ENCODE data around the gene SAA1. TPM values are rescaled to one million over a fixed set of nuclear protein-coding genes. Genes with fewer than 3 reads are reported as not detected.
"Not testable (repeated sequence)": the region's sequence is repeated elsewhere in the genome, so short reads cannot be mapped to it uniquely, and the experiment has no call there.

The SAA1 gene
- polyA plus RNA-seq, 3 donors, result not detected

GRCh38 chr11:18245396-18245795 lies 20.7 kb upstream of the SAA1 start:
- Mint-ChIP-seq H3K27me3 (ENCODE audit: low read depth in 3 of 3) (peaks cover 4 to 6% (median 6%) of the 10 kb centered on the region in 3 donors), H3K36me3 (no peaks in the 10 kb centered on the region), H3K27ac (no peak overlapping the region), H3K4me3 (no peak overlapping the region), H3K4me1 (peaks cover 11% of the 10 kb centered on the region), H3K9me3 (peaks cover 0 to 2% (median 0%) of the 10 kb centered on the region in 7 donors)
- Histone ChIP-seq H3K4me1 (ENCODE audit: control insufficient read depth in 1 of 2, insufficient read depth in 2 of 2, low read length in 2 of 2) (no peaks in the 10 kb centered on the region), H3K9me3 (replicated peaks in 1 of 2; ENCODE audit: control insufficient read depth in 1 of 2, insufficient read depth in 1 of 2, low read length in 2 of 2) (no peaks in the 10 kb centered on the region), H4K20me1 (ENCODE audit: insufficient read depth, low read length) (no peaks in the 10 kb centered on the region), H3K36me3 (replicated peaks in 1 of 2; ENCODE audit: control insufficient read depth in 1 of 2, insufficient read depth in 2 of 2, low read length in 2 of 2) (no peaks in the 10 kb centered on the region), H3K4me2 (replicated peaks; ENCODE audit: extremely low read depth, low read length, poor library complexity, severe bottlenecking) (no peak overlapping the region), H3K4me3 (replicated peaks in 1 of 3; ENCODE audit: low read depth in 2 of 3, low read length in 3 of 3) (no peak overlapping the region), H2AFZ (ENCODE audit: insufficient read depth, low read depth, low read length, poor library complexity, severe bottlenecking) (peak overlapping the region; percentile 16), H3K9ac (ENCODE audit: insufficient read depth, low read length, poor library complexity, severe bottlenecking) (no peak overlapping the region), H3K27me3 (ENCODE audit: control insufficient read depth in 2 of 2, insufficient read depth in 2 of 2, low read length in 2 of 2) (peaks cover 2 to 4% of the 10 kb centered on the region in 2 donors), H3K27ac (ENCODE audit: low read depth in 1 of 2, low read length in 2 of 2) (no peak overlapping the region), H3K79me2 (ENCODE audit: insufficient read depth, low read length) (no peaks in the 10 kb centered on the region)
- TF ChIP-seq, protein P1, sequence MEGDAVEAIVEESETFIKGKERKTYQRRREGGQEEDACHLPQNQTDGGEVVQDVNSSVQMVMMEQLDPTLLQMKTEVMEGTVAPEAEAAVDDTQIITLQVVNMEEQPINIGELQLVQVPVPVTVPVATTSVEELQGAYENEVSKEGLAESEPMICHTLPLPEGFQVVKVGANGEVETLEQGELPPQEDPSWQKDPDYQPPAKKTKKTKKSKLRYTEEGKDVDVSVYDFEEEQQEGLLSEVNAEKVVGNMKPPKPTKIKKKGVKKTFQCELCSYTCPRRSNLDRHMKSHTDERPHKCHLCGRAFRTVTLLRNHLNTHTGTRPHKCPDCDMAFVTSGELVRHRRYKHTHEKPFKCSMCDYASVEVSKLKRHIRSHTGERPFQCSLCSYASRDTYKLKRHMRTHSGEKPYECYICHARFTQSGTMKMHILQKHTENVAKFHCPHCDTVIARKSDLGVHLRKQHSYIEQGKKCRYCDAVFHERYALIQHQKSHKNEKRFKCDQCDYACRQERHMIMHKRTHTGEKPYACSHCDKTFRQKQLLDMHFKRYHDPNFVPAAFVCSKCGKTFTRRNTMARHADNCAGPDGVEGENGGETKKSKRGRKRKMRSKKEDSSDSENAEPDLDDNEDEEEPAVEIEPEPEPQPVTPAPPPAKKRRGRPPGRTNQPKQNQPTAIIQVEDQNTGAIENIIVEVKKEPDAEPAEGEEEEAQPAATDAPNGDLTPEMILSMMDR (IDR thresholded peaks at IDR 0.05), result no peak
- DNase-seq, result no peak
- 96% methylated on average over 5 of the region's 6 CpGs for WGBS (ENCODE audit: insufficient coverage)
- intact Hi-C loops (cut with micrococcal nuclease), result loop anchor here (10.0 kb wide), 3 partner anchors 79 to 149 kb away; partner anchors contain the start of genes GTF2H1 (in 1 of the 2), HPS5 (in 1 of the 2) and LDHA (in 1 of the 2)

- H3K9me3 Mint-ChIP-seq; H3K4me1 ChIP-seq (ENCODE audit: control insufficient read depth in 1 of 2, insufficient read depth in 2 of 2, low read length in 2 of 2); H3K27me3 ChIP-seq (ENCODE audit: control insufficient read depth in 2 of 2, insufficient read depth in 2 of 2, low read length in 2 of 2); H3K36me3 ChIP-seq (replicated peaks in 1 of 2; ENCODE audit: control insufficient read depth in 1 of 2, insufficient read depth in 2 of 2, low read length in 2 of 2); H3K79me2 ChIP-seq (ENCODE audit: insufficient read depth, low read length); H3K36me3 Mint-ChIP-seq; H3K27me3 Mint-ChIP-seq (ENCODE audit: low read depth in 3 of 3); H3K9me3 ChIP-seq (replicated peaks in 1 of 2; ENCODE audit: control insufficient read depth in 1 of 2, insufficient read depth in 1 of 2, low read length in 2 of 2); H4K20me1 ChIP-seq (ENCODE audit: insufficient read depth, low read length): not testable (repeated sequence)
- Mint-ChIP-seq H3K4me3 (peak overlapping the region; percentile 64 to 83), H3K27ac (peak overlapping the region in 6 of 7 donors; percentile 75 to 90 (median 80)), H3K4me1 (peaks cover 11% of the 10 kb centered on the region)
- Histone ChIP-seq H2AFZ (ENCODE audit: insufficient read depth, low read depth, low read length, poor library complexity, severe bottlenecking) (peak overlapping the region; percentile 72), H3K4me2 (replicated peaks; ENCODE audit: extremely low read depth, low read length, poor library complexity, severe bottlenecking) (peak overlapping the region; percentile 46), H3K9ac (ENCODE audit: insufficient read depth, low read length, poor library complexity, severe bottlenecking) (peak overlapping the region; percentile 46), H3K27ac (ENCODE audit: low read depth in 1 of 2, low read length in 2 of 2) (peak overlapping the region in 1 of 2 donors; percentile 67), H3K4me3 (replicated peaks in 1 of 3; ENCODE audit: low read depth in 2 of 3, low read length in 3 of 3) (peak overlapping the region; percentile 23 to 65 (median 38))
- DNase-seq, result peak in 2 of 3 donors; percentile 3 to 8
- intact Hi-C loops (cut with micrococcal nuclease), result loop anchor here (10.0 kb wide), 3 partner anchors 78 to 148 kb away; partner anchors contain the start of genes GTF2H1 (in 1 of the 2), HPS5 (in 1 of the 2) and LDHA (in 1 of the 2)
- 43% methylated on average over 7 of the region's 11 CpGs for WGBS (ENCODE audit: insufficient coverage)
These were observed 19.5 kb upstream of the SAA1 start for GRCh38 chr11:18246379-18247190.

DNA sequence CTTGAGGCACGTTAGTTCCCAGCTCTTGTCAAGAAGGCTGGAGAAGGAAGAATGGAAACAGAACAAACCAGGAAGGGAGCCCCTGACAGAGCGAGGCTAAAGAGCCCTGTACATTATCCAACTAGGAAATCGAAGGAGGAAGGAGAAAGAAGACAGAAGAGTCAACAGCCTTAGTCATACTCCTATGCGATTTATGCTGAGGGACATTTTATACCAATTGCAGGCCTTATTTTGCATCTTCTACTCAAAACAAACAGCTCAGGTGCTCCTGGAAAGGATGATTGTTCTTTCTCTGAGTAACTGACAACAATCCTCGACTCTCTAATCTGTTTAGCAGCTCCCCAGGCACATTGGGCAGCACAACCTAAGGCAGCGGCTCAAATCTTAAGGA lies 18.9 kb upstream of the SAA1 start:
- intact Hi-C loops (cut with micrococcal nuclease), result loop anchor here (10.0 kb wide), 3 partner anchors 78 to 148 kb away; partner anchors contain the start of genes GTF2H1 (in 1 of the 2), HPS5 (in 1 of the 2) and LDHA (in 1 of the 2)
- not testable (repeated sequence) for H3K9me3 ChIP-seq (replicated peaks in 1 of 2; ENCODE audit: control insufficient read depth in 1 of 2, insufficient read depth in 1 of 2, low read length in 2 of 2); H3K4me1 ChIP-seq (ENCODE audit: control insufficient read depth in 1 of 2, insufficient read depth in 2 of 2, low read length in 2 of 2); H3K27me3 ChIP-seq (ENCODE audit: control insufficient read depth in 2 of 2, insufficient read depth in 2 of 2, low read length in 2 of 2); H3K36me3 Mint-ChIP-seq; H3K27me3 Mint-ChIP-seq (ENCODE audit: low read depth in 3 of 3); H3K9me3 Mint-ChIP-seq; H3K4me2 ChIP-seq (replicated peaks; ENCODE audit: extremely low read depth, low read length, poor library complexity, severe bottlenecking); H3K4me3 Mint-ChIP-seq; H3K4me3 ChIP-seq (replicated peaks in 1 of 3; ENCODE audit: low read depth in 2 of 3, low read length in 3 of 3); H3K79me2 ChIP-seq (ENCODE audit: insufficient read depth, low read length); H3K9ac ChIP-seq (ENCODE audit: insufficient read depth, low read length, poor library complexity, severe bottlenecking); DNase-seq; H4K20me1 ChIP-seq (ENCODE audit: insufficient read depth, low read length); H3K27ac ChIP-seq (ENCODE audit: low read depth in 1 of 2, low read length in 2 of 2); H3K36me3 ChIP-seq (replicated peaks in 1 of 2; ENCODE audit: control insufficient read depth in 1 of 2, insufficient read depth in 2 of 2, low read length in 2 of 2)
- WGBS (ENCODE audit: insufficient coverage), result no CpG with 5 or more reads among the region's 6 CpGs
- H2AFZ ChIP-seq (ENCODE audit: insufficient read depth, low read depth, low read length, poor library complexity, severe bottlenecking), result peak overlapping the region; percentile 72
- Mint-ChIP-seq H3K27ac (peak overlapping the region in 4 of 7 donors; percentile 54 to 84 (median 65)), H3K4me1 (peaks cover 11% of the 10 kb centered on the region)

Data from CD14-positive monocyte (primary cell).